GM23338 (cell line): ENCODE results near the gene BIRC7. TPM values are rescaled to one million over a fixed set of nuclear protein-coding genes. Genes with fewer than 3 reads are reported as not detected.

Experiments
- ATAC-seq: fragments of 200-7000 bp; cut with Tn5 transposase; 3 replicates; pipeline ENCODE4 v1.9.1; 2020
- DNase-seq: peaks from one replicate; pipeline ENCODE4 v3.0.0-alpha.2; 2015; ENCODE audit warnings: low spot score
- H2AFZ ChIP-seq: fragments of 200-600 bp; sonication (generic); 2 replicates; pipeline ENCODE4 v1.8.0; 2016; ENCODE audit warnings: antibody characterized with exemption, mild to moderate bottlenecking, moderate library complexity
- H3F3A ChIP-seq: fragments of 200-600 bp; sonication (generic); replicated peaks from 2 replicates; pipeline ENCODE4 v1.8.0; 2017; ENCODE audit warnings: antibody characterized with exemption, mixed run types, low read depth
- H3K27ac ChIP-seq: fragments of 200-600 bp; sonication (generic); 2 replicates; pipeline ENCODE4 v1.6.1; 2016; ENCODE audit warnings: low read depth
- H3K27me3 ChIP-seq: fragments of 200-600 bp; sonication (generic); 2 replicates; pipeline ENCODE4 v1.8.0; 2016; ENCODE audit warnings: mild to moderate bottlenecking, mixed run types, moderate library complexity; ENCODE audit not compliant: insufficient read depth
- H3K36me3 ChIP-seq: fragments of 200-600 bp; sonication (generic); 2 replicates; pipeline ENCODE4 v1.8.0; 2016; ENCODE audit warnings: mild to moderate bottlenecking; ENCODE audit not compliant: insufficient read depth
- H3K4me1 ChIP-seq: fragments of 200-600 bp; sonication (generic); 2 replicates; pipeline ENCODE4 v1.8.0; 2016; ENCODE audit warnings: mild to moderate bottlenecking, moderate library complexity; ENCODE audit not compliant: insufficient read depth
- H3K4me2 ChIP-seq: fragments of 200-600 bp; sonication (generic); 2 replicates; pipeline ENCODE4 v1.7.1; 2017; ENCODE audit warnings: mixed run types
- H3K4me3 ChIP-seq: fragments of 200-600 bp; sonication (generic); 2 replicates; pipeline ENCODE4 v1.6.1; 2016; ENCODE audit warnings: mixed run types
- H3K79me2 ChIP-seq: fragments of 200-600 bp; sonication (generic); replicated peaks from 2 replicates; pipeline ENCODE4 v1.8.0; 2017; ENCODE audit warnings: mild to moderate bottlenecking; ENCODE audit not compliant: insufficient read depth
- H3K9me2 ChIP-seq: fragments of 200-600 bp; sonication (generic); 2 replicates; pipeline ENCODE4 v1.8.0; 2017; ENCODE audit not compliant: insufficient read depth
- H4K20me1 ChIP-seq: fragments of 200-600 bp; sonication (generic); replicated peaks from 2 replicates; pipeline ENCODE4 v1.8.0; 2017; ENCODE audit warnings: mild to moderate bottlenecking; ENCODE audit not compliant: insufficient read depth
- H3K27ac Mint-ChIP-seq: 2 replicates; pipeline ENCODE4 v1.8.0; 2020; ENCODE audit warnings: inconsistent platforms, mild to moderate bottlenecking, moderate library complexity, mixed read lengths
- H3K27me3 Mint-ChIP-seq: 3 replicates; pipeline ENCODE4 v1.8.0; 2022; ENCODE audit warnings: low read depth, mild to moderate bottlenecking, moderate library complexity, mixed read lengths, inconsistent platforms; ENCODE audit not compliant: insufficient read depth, poor library complexity
- H3K36me3 Mint-ChIP-seq: 3 replicates; pipeline ENCODE4 v1.8.0; 2021; ENCODE audit warnings: low read depth, mild to moderate bottlenecking, inconsistent platforms, moderate library complexity, mixed read lengths
- H3K4me1 Mint-ChIP-seq: 3 replicates; pipeline ENCODE4 v1.8.0; 2020; ENCODE audit warnings: mild to moderate bottlenecking, inconsistent platforms, mixed read lengths
- H3K4me3 Mint-ChIP-seq: 3 replicates; pipeline ENCODE4 v1.8.0; 2021; ENCODE audit warnings: moderate library complexity, mild to moderate bottlenecking, inconsistent platforms, mixed read lengths
- H3K9me3 Mint-ChIP-seq: 3 replicates; pipeline ENCODE4 v1.8.0; 2020; ENCODE audit warnings: moderate library complexity, mild to moderate bottlenecking, inconsistent platforms, mixed read lengths
- CREB1 ChIP-seq: fragments of 250-450 bp; sonication (Bioruptor Pico); IDR thresholded peaks from 2 replicates; pipeline ENCODE4 v1.5.0; 2020; ENCODE audit warnings: low read depth, mild to moderate bottlenecking, moderate library complexity
- EZH2 ChIP-seq: fragments of 200-600 bp; sonication (generic); IDR thresholded peaks from one replicate; pipeline ENCODE4 v1.8.0; 2017; ENCODE audit warnings: antibody characterized with exemption, mild to moderate bottlenecking, low read depth; ENCODE audit not compliant: unreplicated experiment
- EZH2phosphoT487 ChIP-seq: fragments of 200-600 bp; sonication (generic); IDR thresholded peaks from one replicate; pipeline ENCODE4 v1.8.1; 2018; ENCODE audit warnings: antibody characterized with exemption; ENCODE audit not compliant: unreplicated experiment
- JUNB ChIP-seq: IDR thresholded peaks from one replicate; pipeline ENCODE4 v1.6.1; 2016; ENCODE audit warnings: antibody characterized with exemption; ENCODE audit not compliant: unreplicated experiment
- NANOG ChIP-seq: IDR thresholded peaks from 2 replicates; pipeline ENCODE4 v1.6.1; 2016; ENCODE audit warnings: antibody characterized with exemption, borderline replicate concordance
- POLR2AphosphoS5 ChIP-seq: IDR thresholded peaks from 2 replicates; pipeline ENCODE4 v1.6.1; 2016; ENCODE audit warnings: antibody characterized with exemption, low read depth
- STAT1 ChIP-seq: IDR thresholded peaks from one replicate; pipeline ENCODE4 v1.6.1; 2016; ENCODE audit warnings: antibody characterized with exemption; ENCODE audit not compliant: unreplicated experiment
- ZNF114 ChIP-seq: fragments of 250-450 bp; sonication (Bioruptor Pico); IDR thresholded peaks from 2 replicates; pipeline ENCODE4 v1.5.0; 2020; ENCODE audit warnings: mild to moderate bottlenecking, moderate library complexity
- ZNF331 ChIP-seq: fragments of 250-450 bp; sonication (Bioruptor Pico); IDR thresholded peaks from 2 replicates; pipeline ENCODE4 v1.5.0; 2020; ENCODE audit warnings: low read depth, mild to moderate bottlenecking, moderate library complexity
- polyA plus RNA-seq: library from polyadenylated mRNA; unstranded; fragments of >200 nt; fragmentation: Nextera tagmentation; extraction: Ambion mirVana; gene quantifications from 2 replicates; pipeline ENCODE4 v1.2.1, GENCODE V29; 2016
- total RNA-seq: library from RNA; depleted of rRNA; stranded (reverse); fragments of >200 nt; shearing (Covaris generic); gene quantifications from 2 replicates; pipeline ENCODE4 v1.2.3, GENCODE V29; 2014
- TF ChIP-seq, protein P1 (sequence below): fragments of 250-450 bp; sonication (Bioruptor Pico); IDR thresholded peaks from 2 replicates; pipeline ENCODE4 v1.5.0; 2020; ENCODE audit warnings: mild to moderate bottlenecking, moderate library complexity
- TF ChIP-seq, protein P2 (sequence below): IDR thresholded peaks from 2 replicates; pipeline ENCODE4 v1.6.1; 2016; ENCODE audit warnings: antibody characterized with exemption
- TF ChIP-seq, protein P3 (sequence below), 2 experiments: fragments of 200-600 bp in 1 of 2; sonication (generic) in 1 of 2; conservative IDR thresholded peaks; 2 replicates each; pipeline versions ENCODE4 v1.5.1 to v1.6.1; 2016 to 2017; ENCODE audit warnings: antibody characterized with exemption in 2 of 2, low read depth in 2 of 2, mild to moderate bottlenecking in 2 of 2, moderate library complexity in 1 of 2
- TF ChIP-seq, protein P4 (sequence below): IDR thresholded peaks from one replicate; pipeline ENCODE4 v1.6.1; 2018; ENCODE audit warnings: antibody characterized with exemption; ENCODE audit not compliant: unreplicated experiment

Gene BIRC7
- total and polyA plus RNA-seq, 2 experiments from 2014 or later = 0.16 to 0.24 TPM

DNA sequence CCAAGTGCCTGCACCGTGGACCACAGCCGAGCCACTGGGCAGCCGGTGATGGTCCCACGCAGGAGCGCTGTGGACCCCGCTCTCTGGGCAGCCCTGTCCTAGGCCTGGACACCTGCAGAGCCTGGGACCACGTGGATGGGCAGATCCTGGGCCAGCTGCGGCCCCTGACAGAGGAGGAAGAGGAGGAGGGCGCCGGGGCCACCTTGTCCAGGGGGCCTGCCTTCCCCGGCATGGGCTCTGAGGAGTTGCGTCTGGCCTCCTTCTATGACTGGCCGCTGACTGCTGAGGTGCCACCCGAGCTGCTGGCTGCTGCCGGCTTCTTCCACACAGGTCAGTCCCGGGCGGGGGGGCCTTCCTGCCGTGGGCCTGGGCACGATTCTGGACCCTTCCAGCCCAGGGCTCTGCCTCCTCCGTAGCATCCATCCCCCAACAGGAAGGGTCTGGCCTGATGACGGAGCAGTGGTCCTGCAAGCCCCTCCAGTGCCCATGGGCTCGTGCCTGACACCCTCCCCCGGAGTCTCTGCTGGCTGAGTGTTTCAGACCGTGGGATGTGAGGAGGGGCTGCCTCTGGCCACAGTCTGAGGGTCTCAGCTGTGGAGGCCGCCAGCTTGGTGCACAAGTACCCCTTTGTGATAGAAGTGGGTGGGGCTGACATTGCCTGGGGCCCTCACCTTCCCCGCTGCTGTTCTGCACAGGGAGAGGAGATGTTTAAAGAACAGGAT, 572 bp downstream of the BIRC7 start:
- no peak for ATAC-seq
- Histone ChIP-seq H3K9me2 (no peaks in the 10 kb centered on the region), H2AFZ (no peak overlapping the region), H3K36me3 (no peaks in the 10 kb centered on the region), H3K4me2 (no peak overlapping the region), H3K27ac (no peak overlapping the region), H3K4me3 (no peak overlapping the region), H3K4me1 (peaks cover 7% of the 10 kb centered on the region; the same call in 1 of the 2 replicates), H4K20me1 (no peaks in the 10 kb centered on the region), H3K79me2 (no peaks in the 10 kb centered on the region), H3K27me3 (0 out of 2 replicates have a peak, but pooled peaks cover 3% of the 10 kb centered on the region), H3F3A (no peaks in the 10 kb centered on the region)
- Mint-ChIP-seq H3K27ac (no peak overlapping the region), H3K9me3 (no peaks in the 10 kb centered on the region), H3K4me3 (no peak overlapping the region), H3K27me3 (peaks cover 17% of the 10 kb centered on the region), H3K36me3 (no peaks in the 10 kb centered on the region), H3K4me1 (peaks cover 16% of the 10 kb centered on the region)
- TF ChIP-seq ZNF331 (CRISPR knock-in tag) (no peak), EZH2 (no peak), NANOG (no peak), STAT1 (no peak), EZH2phosphoT487 (no peak), ZNF114 (no peak), POLR2AphosphoS5 (no peak), JUNB (no peak), CREB1 (CRISPR knock-in tag) (no peak)
- TF ChIP-seq, protein P1, sequence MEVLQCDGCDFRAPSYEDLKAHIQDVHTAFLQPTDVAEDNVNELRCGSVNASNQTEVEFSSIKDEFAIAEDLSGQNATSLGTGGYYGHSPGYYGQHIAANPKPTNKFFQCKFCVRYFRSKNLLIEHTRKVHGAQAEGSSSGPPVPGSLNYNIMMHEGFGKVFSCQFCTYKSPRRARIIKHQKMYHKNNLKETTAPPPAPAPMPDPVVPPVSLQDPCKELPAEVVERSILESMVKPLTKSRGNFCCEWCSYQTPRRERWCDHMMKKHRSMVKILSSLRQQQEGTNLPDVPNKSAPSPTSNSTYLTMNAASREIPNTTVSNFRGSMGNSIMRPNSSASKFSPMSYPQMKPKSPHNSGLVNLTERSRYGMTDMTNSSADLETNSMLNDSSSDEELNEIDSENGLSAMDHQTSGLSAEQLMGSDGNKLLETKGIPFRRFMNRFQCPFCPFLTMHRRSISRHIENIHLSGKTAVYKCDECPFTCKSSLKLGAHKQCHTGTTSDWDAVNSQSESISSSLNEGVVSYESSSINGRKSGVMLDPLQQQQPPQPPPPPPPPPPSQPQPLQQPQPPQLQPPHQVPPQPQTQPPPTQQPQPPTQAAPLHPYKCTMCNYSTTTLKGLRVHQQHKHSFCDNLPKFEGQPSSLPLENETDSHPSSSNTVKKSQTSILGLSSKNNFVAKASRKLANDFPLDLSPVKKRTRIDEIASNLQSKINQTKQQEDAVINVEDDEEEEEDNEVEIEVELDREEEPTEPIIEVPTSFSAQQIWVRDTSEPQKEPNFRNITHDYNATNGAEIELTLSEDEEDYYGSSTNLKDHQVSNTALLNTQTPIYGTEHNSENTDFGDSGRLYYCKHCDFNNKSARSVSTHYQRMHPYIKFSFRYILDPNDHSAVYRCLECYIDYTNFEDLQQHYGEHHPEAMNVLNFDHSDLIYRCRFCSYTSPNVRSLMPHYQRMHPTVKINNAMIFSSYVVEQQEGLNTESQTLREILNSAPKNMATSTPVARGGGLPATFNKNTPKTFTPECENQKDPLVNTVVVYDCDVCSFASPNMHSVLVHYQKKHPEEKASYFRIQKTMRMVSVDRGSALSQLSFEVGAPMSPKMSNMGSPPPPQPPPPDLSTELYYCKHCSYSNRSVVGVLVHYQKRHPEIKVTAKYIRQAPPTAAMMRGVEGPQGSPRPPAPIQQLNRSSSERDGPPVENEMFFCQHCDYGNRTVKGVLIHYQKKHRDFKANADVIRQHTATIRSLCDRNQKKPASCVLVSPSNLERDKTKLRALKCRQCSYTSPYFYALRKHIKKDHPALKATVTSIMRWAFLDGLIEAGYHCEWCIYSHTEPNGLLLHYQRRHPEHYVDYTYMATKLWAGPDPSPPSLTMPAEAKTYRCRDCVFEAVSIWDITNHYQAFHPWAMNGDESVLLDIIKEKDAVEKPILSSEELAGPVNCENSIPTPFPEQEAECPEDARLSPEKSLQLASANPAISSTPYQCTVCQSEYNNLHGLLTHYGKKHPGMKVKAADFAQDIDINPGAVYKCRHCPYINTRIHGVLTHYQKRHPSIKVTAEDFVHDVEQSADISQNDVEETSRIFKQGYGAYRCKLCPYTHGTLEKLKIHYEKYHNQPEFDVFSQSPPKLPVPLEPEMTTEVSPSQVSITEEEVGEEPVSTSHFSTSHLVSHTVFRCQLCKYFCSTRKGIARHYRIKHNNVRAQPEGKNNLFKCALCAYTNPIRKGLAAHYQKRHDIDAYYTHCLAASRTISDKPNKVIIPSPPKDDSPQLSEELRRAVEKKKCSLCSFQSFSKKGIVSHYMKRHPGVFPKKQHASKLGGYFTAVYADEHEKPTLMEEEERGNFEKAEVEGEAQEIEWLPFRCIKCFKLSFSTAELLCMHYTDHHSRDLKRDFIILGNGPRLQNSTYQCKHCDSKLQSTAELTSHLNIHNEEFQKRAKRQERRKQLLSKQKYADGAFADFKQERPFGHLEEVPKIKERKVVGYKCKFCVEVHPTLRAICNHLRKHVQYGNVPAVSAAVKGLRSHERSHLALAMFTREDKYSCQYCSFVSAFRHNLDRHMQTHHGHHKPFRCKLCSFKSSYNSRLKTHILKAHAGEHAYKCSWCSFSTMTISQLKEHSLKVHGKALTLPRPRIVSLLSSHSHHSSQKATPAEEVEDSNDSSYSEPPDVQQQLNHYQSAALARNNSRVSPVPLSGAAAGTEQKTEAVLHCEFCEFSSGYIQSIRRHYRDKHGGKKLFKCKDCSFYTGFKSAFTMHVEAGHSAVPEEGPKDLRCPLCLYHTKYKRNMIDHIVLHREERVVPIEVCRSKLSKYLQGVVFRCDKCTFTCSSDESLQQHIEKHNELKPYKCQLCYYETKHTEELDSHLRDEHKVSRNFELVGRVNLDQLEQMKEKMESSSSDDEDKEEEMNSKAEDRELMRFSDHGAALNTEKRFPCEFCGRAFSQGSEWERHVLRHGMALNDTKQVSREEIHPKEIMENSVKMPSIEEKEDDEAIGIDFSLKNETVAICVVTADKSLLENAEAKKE (CRISPR knock-in tag) = no peak
- TF ChIP-seq, protein P2, sequence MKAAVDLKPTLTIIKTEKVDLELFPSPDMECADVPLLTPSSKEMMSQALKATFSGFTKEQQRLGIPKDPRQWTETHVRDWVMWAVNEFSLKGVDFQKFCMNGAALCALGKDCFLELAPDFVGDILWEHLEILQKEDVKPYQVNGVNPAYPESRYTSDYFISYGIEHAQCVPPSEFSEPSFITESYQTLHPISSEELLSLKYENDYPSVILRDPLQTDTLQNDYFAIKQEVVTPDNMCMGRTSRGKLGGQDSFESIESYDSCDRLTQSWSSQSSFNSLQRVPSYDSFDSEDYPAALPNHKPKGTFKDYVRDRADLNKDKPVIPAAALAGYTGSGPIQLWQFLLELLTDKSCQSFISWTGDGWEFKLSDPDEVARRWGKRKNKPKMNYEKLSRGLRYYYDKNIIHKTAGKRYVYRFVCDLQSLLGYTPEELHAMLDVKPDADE = no peak
- TF ChIP-seq, protein P3, sequence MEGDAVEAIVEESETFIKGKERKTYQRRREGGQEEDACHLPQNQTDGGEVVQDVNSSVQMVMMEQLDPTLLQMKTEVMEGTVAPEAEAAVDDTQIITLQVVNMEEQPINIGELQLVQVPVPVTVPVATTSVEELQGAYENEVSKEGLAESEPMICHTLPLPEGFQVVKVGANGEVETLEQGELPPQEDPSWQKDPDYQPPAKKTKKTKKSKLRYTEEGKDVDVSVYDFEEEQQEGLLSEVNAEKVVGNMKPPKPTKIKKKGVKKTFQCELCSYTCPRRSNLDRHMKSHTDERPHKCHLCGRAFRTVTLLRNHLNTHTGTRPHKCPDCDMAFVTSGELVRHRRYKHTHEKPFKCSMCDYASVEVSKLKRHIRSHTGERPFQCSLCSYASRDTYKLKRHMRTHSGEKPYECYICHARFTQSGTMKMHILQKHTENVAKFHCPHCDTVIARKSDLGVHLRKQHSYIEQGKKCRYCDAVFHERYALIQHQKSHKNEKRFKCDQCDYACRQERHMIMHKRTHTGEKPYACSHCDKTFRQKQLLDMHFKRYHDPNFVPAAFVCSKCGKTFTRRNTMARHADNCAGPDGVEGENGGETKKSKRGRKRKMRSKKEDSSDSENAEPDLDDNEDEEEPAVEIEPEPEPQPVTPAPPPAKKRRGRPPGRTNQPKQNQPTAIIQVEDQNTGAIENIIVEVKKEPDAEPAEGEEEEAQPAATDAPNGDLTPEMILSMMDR (conservative IDR thresholded peaks at IDR 0.05; ENCODE audit: low read depth in 2 of 2) = no peak
- TF ChIP-seq, protein P4, sequence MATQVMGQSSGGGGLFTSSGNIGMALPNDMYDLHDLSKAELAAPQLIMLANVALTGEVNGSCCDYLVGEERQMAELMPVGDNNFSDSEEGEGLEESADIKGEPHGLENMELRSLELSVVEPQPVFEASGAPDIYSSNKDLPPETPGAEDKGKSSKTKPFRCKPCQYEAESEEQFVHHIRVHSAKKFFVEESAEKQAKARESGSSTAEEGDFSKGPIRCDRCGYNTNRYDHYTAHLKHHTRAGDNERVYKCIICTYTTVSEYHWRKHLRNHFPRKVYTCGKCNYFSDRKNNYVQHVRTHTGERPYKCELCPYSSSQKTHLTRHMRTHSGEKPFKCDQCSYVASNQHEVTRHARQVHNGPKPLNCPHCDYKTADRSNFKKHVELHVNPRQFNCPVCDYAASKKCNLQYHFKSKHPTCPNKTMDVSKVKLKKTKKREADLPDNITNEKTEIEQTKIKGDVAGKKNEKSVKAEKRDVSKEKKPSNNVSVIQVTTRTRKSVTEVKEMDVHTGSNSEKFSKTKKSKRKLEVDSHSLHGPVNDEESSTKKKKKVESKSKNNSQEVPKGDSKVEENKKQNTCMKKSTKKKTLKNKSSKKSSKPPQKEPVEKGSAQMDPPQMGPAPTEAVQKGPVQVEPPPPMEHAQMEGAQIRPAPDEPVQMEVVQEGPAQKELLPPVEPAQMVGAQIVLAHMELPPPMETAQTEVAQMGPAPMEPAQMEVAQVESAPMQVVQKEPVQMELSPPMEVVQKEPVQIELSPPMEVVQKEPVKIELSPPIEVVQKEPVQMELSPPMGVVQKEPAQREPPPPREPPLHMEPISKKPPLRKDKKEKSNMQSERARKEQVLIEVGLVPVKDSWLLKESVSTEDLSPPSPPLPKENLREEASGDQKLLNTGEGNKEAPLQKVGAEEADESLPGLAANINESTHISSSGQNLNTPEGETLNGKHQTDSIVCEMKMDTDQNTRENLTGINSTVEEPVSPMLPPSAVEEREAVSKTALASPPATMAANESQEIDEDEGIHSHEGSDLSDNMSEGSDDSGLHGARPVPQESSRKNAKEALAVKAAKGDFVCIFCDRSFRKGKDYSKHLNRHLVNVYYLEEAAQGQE = no peak
- no peak for DNase-seq
